Stimulated activated CD8-positive, alpha-beta memory T cell treated with anti-CD3 and anti-CD28 coated beads, Interleukin-7, amount 100 ng/mL, for 24 hours (primary cell): ENCODE measurements around the gene EID1.

Experiments used
- DNase-seq: peaks from one replicate; pipeline ENCODE4 v3.0.0-alpha.2; 2020; ENCODE audit warnings: low read depth

Gene EID1

DNA sequence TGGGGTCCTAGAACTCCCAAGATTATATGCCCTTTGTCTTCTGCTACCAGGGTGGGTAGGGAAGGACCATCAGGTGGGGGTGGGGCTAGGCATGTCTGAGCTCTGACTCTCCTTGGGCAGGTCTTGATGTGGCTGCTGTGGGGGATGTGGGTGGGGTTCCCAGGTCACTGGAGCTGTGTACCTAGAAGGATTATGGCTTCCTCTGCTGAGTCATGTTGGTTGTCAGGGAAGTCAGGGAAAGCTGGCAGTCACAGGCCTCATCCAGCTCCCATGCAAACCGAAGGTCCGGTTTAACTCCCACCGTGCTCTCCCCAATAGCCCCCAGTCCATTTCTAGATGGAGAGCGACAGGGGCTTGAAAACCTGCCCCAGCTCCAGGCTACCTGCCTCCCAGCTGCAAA, 35.2 kb downstream of the EID1 start:
- DNase-seq, result no peak

DNA sequence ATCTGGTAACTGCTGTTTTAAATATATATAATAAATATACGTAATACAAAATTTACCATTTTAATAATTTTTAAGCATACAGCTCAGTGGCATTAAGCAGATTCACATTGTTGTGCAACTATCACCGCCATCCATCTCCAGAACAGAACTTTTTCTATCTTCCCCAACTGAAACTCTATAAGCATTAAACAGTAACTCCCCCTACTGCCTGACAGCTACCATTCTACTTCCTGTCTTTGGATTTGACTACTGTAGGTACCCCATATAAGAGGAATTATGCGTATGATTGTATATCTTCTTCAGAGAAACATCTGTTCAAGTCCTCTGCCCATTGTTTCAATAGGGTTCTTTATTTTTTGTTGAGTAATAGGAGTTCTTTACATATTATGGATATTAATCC, 36.8 kb downstream of the EID1 start:
- no peak for DNase-seq

DNA sequence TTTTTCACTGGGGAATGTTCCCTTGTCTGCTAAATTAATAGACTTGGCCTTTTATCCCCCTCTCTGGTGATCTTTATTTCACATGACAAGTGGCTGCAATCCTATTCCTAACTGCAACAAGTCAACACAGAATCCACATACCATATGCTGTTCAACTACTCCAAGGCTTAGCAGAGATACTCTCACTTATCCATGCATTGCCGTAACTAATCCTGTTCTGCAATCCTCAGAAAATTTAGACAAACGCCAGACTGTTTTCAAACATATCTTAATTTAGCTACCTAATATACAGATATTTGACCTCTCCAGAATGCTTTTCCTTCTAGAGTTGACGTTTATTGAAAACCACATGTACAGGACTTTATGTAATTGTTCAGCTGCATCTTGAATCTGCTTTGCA, 37.9 kb downstream of the EID1 start:
- no peak for DNase-seq

GRCh38 chr15:48916721-48917120, 38.8 kb downstream of the EID1 start:
- no peak for DNase-seq

DNA sequence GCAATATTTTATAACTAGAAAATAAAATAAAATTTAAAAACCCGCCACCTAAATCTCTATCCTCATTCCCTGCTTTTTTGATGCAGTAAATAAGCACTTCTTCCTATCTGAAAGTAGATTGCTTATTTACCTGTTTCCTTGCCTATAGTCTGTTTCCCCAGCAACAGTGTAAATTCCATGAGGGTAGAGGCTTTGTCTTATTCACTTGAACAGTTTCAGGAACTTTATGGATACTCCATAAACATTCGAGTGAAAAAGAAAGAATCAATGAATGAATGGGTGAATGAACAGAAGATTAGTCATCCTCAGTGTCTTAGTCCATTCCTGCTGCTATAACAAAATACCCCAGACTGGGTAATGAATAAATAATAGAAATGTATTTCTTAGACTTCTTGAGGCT, 44.1 kb downstream of the EID1 start:
- no peak for DNase-seq

GRCh38 chr15:48924528-48925393, 46.8 kb downstream of the EID1 start:
- no peak for DNase-seq

DNA sequence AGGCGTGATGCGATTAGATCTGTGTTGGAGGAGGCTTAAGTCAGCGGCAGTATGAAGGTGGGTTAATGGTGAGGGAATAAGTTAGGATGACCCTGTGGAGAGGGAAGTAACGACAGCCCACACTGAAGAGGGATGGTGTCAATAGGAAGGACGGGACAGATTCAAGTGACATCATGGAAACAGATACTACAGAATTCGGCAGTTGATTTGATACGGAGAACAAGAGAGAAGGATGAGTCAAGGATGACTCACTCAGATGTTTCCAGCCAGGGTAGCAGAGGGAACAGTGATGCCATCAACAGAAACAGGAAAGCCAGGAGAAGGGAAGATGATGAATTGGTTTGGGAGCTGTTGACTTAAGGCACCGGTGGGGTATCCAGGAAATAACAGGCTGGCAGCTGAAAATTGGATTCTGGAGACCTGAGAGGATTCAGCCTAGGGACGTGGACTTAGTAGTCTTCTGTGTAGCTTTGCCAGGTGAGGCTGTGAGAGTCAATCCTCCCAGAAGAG, 47.8 kb downstream of the EID1 start:
- no peak for DNase-seq

GRCh38 chr15:48928877-48929538, 51.1 kb downstream of the EID1 start:
- no peak for DNase-seq

GRCh38 chr15:48929661-48930060, 51.7 kb downstream of the EID1 start:
- no peak for DNase-seq
